GM12864 (cell line): ENCODE measurements around the gene OBSCN.

Experiments used
- DNase-seq: peaks from one replicate; pipeline ENCODE4 v3.0.0-alpha.2; 2011; ENCODE audit warnings: low read depth
- H3K4me3 ChIP-seq: 2 replicates; pipeline ENCODE4 v1.5.1; 2011; ENCODE audit warnings: mild to moderate bottlenecking, low read depth, low read length, control low read depth
- TF ChIP-seq, protein P1 (sequence below): IDR thresholded peaks from 2 replicates; pipeline ENCODE4 v1.5.1; 2011; ENCODE audit warnings: low read depth, mild to moderate bottlenecking, moderate library complexity, low read length, control low read depth, inconsistent platforms; ENCODE audit errors: missing control alignments

The OBSCN gene

DNA sequence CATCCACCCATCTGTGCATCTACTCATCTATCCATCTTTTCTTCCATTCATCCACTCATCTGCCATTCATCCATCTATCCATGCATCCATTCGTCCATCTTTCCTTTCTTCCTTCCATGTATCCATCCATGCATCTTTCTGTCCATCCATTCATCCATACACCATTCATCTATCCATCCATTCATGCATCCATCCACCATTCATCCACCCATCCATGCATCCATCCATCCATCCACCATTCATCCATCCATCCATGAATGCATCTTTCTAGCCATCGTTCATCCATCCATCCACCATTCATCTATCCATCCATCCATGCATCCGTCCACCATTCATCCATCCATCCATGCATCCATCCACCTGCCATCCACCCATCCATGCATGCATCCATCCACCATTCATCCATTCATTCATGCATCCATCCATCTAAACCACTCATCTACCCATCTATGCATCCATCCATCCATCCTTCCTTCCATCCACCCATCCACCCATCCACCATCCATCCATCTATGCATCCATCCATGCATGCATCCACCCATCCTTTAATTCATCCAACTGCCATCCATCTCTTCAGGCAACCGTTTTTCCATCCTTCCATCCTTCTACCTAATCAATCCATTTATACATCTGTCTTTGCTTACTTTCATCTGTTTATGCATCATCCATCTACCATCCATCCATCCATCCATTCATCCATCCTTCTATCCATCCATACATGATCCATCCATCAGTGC, 111.7 kb downstream of the OBSCN start:
- no peak for DNase-seq
- H3K4me3 ChIP-seq: no peak overlapping the region
- TF ChIP-seq, protein P1, sequence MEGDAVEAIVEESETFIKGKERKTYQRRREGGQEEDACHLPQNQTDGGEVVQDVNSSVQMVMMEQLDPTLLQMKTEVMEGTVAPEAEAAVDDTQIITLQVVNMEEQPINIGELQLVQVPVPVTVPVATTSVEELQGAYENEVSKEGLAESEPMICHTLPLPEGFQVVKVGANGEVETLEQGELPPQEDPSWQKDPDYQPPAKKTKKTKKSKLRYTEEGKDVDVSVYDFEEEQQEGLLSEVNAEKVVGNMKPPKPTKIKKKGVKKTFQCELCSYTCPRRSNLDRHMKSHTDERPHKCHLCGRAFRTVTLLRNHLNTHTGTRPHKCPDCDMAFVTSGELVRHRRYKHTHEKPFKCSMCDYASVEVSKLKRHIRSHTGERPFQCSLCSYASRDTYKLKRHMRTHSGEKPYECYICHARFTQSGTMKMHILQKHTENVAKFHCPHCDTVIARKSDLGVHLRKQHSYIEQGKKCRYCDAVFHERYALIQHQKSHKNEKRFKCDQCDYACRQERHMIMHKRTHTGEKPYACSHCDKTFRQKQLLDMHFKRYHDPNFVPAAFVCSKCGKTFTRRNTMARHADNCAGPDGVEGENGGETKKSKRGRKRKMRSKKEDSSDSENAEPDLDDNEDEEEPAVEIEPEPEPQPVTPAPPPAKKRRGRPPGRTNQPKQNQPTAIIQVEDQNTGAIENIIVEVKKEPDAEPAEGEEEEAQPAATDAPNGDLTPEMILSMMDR: no peak

DNA sequence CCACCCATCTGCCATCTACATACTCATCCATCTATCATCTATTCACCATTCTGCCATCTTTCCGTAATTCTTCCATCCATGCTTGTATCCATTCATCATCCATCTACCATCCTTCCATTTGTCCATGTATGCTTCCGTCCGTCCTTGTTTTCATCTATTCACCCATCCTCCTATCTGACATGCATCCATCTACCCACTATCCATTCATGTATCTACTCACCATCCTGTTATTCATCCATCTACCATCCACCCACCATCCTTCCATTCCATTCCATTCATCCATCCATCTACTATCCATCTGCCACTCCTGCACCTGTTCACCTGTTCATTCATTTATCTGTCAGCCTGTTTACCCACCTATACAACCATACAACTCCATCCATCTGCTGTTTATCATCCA, 112.5 kb downstream of the OBSCN start:
- TF ChIP-seq, protein P1: no peak
- no peak for DNase-seq
- no peak overlapping the region for H3K4me3 ChIP-seq

DNA sequence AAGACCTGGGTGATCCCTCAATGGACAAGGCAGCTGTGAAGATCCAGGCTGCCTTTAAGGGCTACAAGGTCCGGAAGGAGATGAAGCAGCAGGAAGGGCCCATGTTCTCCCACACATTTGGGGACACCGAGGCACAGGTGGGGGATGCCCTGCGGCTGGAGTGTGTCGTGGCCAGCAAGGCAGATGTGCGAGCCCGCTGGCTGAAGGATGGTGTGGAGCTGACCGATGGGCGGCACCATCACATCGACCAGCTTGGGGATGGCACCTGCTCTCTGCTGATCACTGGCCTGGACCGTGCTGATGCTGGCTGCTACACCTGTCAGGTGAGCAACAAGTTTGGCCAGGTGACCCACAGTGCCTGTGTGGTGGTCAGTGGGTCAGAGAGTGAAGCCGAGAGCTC, 113.6 kb downstream of the OBSCN start:
- DNase-seq: no peak
- H3K4me3 ChIP-seq: no peak overlapping the region
- TF ChIP-seq, protein P1: no peak

DNA sequence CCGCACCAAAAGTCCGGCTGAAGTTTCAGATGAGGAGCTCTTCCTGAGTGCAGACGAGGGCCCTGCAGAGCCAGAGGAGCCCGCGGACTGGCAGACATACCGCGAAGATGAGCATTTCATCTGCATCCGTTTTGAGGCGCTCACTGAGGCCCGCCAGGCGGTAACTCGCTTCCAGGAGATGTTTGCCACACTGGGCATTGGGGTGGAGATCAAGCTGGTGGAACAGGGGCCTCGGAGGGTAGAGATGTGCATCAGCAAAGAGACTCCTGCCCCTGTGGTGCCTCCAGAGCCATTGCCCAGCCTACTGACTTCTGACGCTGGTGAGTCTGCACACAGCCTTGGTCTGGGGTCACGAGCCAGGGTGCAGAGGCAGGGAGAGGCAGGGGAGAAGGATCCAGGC, 114.1 kb downstream of the OBSCN start:
- TF ChIP-seq, protein P1: no peak
- no peak overlapping the region for H3K4me3 ChIP-seq

DNA sequence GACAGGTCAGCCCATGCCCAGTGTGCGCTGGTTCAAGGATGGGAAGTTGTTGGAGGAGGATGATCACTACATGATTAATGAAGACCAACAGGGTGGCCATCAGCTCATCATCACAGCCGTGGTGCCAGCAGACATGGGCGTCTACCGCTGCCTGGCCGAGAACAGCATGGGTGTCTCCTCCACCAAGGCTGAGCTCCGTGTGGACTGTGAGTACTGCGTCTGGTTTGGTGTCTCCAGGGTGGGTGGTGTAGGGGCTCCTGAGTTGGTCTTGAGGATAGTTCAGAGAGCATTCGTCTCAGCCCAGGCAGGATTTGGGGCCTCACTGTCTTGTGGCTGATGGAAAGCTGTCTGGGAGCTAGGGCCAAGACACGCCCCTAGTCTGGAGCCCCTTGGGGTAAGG, 115.6 kb downstream of the OBSCN start:
- DNase-seq: no peak
- no peak overlapping the region for H3K4me3 ChIP-seq
- TF ChIP-seq, protein P1: no peak

More for the DNA sequence above, 114.1 kb downstream of the OBSCN start:
- no peak for DNase-seq

DNA sequence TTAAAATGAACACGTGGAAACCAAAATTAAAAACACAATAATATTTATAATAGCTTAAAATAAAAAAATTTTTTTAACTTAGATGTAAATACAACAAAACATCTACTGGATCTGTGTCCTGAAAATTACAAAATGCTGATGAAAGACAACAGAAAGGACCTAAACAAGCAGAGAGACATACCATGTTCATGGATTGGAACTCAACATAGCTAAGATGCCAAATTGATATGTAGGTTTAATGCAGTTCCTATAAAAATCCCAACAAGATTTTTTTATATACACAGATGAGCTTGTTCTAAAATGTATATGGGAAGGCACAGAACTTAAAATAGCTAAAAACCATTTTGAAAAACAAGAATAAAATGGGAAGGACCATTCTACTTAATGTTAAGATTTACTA, 117.4 kb downstream of the OBSCN start:
- TF ChIP-seq, protein P1: no peak
- no peak for DNase-seq
- no peak overlapping the region for H3K4me3 ChIP-seq

DNA sequence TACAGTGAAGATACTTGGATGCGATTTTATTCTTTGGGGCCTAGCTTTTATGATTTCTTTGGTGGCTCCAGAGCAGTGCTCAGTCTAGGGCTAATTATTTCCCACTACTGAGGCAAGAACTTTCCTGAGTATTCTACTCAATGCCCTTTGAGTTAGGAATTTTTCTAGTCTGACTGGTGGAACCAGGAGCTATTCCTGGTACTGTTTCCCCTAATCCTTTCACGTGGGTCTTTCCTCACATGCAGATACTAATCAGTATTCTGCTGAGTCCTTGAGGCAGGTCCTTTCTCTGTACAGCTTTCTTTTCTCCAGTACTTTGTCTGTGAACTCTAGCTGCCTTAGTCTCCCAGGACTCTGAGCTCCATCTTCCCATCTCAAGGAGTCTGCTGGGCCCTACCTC, 122.0 kb downstream of the OBSCN start:
- TF ChIP-seq, protein P1: no peak
- no peak for DNase-seq
- H3K4me3 ChIP-seq: no peak overlapping the region
